ENCODE measurements around the gene C1QTNF6. TPM values are rescaled to one million over a fixed set of nuclear protein-coding genes. Genes with fewer than 3 reads are reported as not detected.

The C1QTNF6 gene
- total RNA-seq, 1 donor from 2014 or later, result 6.1 TPM

- TF ChIP-seq CTCF (IDR thresholded peaks at IDR 0.05), result no peak
- peak; percentile 40 for DNase-seq
- intact Hi-C loops (cut with DNase I), result no loop called here
- Histone ChIP-seq H3K4me1 (no peaks in the 10 kb centered on the region), H3K36me3 (no peaks in the 10 kb centered on the region), H3K4me3 (no peak overlapping the region), H3K9me3 (no peaks in the 10 kb centered on the region), H3K27ac (no peak overlapping the region), H3K27me3 (no peaks in the 10 kb centered on the region)
- ATAC-seq, result no peak
Observed at GRCh38 chr22:37206118-37206840, 18.2 kb upstream of the C1QTNF6 start.

- DNase-seq (no peak), ATAC-seq (no peak)
- no peaks in the 10 kb centered on the region for H3K27me3 ChIP-seq
- H3K4me1 ChIP-seq, result peaks cover under 1% of the 10 kb centered on the region
- intact Hi-C loops (cut with DNase I), result no loop called here
- H3K36me3 ChIP-seq, result no peaks in the 10 kb centered on the region
- TF ChIP-seq CTCF (IDR thresholded peaks at IDR 0.05), result no peak
- H3K4me3 ChIP-seq, result no peak overlapping the region
- no peak overlapping the region for H3K27ac ChIP-seq
- no peaks in the 10 kb centered on the region for H3K9me3 ChIP-seq
Observed at GRCh38 chr22:37205046-37205445, 17.0 kb upstream of the C1QTNF6 start.

GRCh38 chr22:37204045-37204655 lies 16.1 kb upstream of the C1QTNF6 start:
- Histone ChIP-seq H3K27ac (no peak overlapping the region), H3K36me3 (no peaks in the 10 kb centered on the region), H3K27me3 (no peaks in the 10 kb centered on the region), H3K4me3 (no peak overlapping the region), H3K4me1 (peaks cover 6% of the 10 kb centered on the region), H3K9me3 (no peaks in the 10 kb centered on the region)
- no peak for TF ChIP-seq CTCF (IDR thresholded peaks at IDR 0.05)
- ATAC-seq, result no peak
- intact Hi-C loops (cut with DNase I), result no loop called here
- peak; percentile 38 for DNase-seq

- no peak overlapping the region for H3K27ac ChIP-seq
- H3K9me3 ChIP-seq, result no peaks in the 10 kb centered on the region
- ATAC-seq, result no peak
- peaks cover 6% of the 10 kb centered on the region for H3K4me1 ChIP-seq
- H3K27me3 ChIP-seq, result no peaks in the 10 kb centered on the region
- intact Hi-C loops (cut with DNase I), result no loop called here
- peak; percentile 49 for DNase-seq
- H3K36me3 ChIP-seq, result no peaks in the 10 kb centered on the region
- TF ChIP-seq CTCF (IDR thresholded peaks at IDR 0.05), result no peak
- H3K4me3 ChIP-seq, result no peak overlapping the region
Observed at GRCh38 chr22:37203354-37204044, 15.5 kb upstream of the C1QTNF6 start.

- H3K4me3 ChIP-seq, result no peak overlapping the region
- no peak for TF ChIP-seq CTCF (IDR thresholded peaks at IDR 0.05)
- intact Hi-C loops (cut with DNase I), result no loop called here
- H3K27me3 ChIP-seq, result no peaks in the 10 kb centered on the region
- H3K4me1 ChIP-seq, result peaks cover 13% of the 10 kb centered on the region
- no peaks in the 10 kb centered on the region for H3K9me3 ChIP-seq
- no peaks in the 10 kb centered on the region for H3K36me3 ChIP-seq
- DNase-seq (peak; percentile 40), ATAC-seq (no peak)
- H3K27ac ChIP-seq, result no peak overlapping the region
Observed at GRCh38 chr22:37202716-37203115, 14.7 kb upstream of the C1QTNF6 start.

Data from upper lobe of right lung (tissue), 1 donor.